Measurements from ENCODE around the gene TSPO.

Gene TSPO

GRCh38 chr22:43186272-43187170 is 35.2 kb downstream of the TSPO start, which contains the start of gene TTLL12:
Gene TTLL12 (minus strand): TSS chr22:43187134. CDS start chr22:43187069, 65 bp downstream.
- POLR2A ChIA-PET = no interaction called here
- peak; percentile 3 for TF ChIP-seq CTCF (IDR thresholded peaks at IDR 0.05; ENCODE audit: control extremely low read depth, extremely low read depth, low read depth, missing control alignments)
- CTCF ChIA-PET = interaction anchor here (0.7 to 1.2 kb wide), 7 partner anchors 9 to 75 kb away, joined by 3 to 5 read pairs (median 3); no protein-coding TSS in a partner anchor
- DNase-seq (ENCODE audit: extremely low spot score) = peak; percentile 90

- ChIA-PET CTCF (interaction anchor here (0.7 to 1.3 kb wide), 10 partner anchors 8 to 201 kb away, joined by 3 to 5 read pairs (median 3); no protein-coding TSS in a partner anchor), POLR2A (no interaction called here)
- peak; percentile 72 for TF ChIP-seq CTCF (IDR thresholded peaks at IDR 0.05; ENCODE audit: control extremely low read depth, extremely low read depth, low read depth, missing control alignments)
- peak; percentile 98 for DNase-seq (ENCODE audit: extremely low spot score)
Observed at GRCh38 chr22:43187171-43188099, 36.1 kb downstream of the TSPO start.

- POLR2A ChIA-PET = no interaction called here
- DNase-seq (ENCODE audit: extremely low spot score) = no peak
- CTCF ChIA-PET = interaction anchor here (0.9 kb wide), 1 partner anchor 12 kb away, joined by 3 read pairs; no protein-coding TSS in a partner anchor
- TF ChIP-seq CTCF (IDR thresholded peaks at IDR 0.05; ENCODE audit: control extremely low read depth, extremely low read depth, low read depth, missing control alignments) = no peak
Observed at GRCh38 chr22:43188829-43189545, 37.6 kb downstream of the TSPO start.

- POLR2A ChIA-PET = no interaction called here
- CTCF ChIA-PET = no interaction called here
- TF ChIP-seq CTCF (IDR thresholded peaks at IDR 0.05; ENCODE audit: control extremely low read depth, extremely low read depth, low read depth, missing control alignments) = no peak
- no peak for DNase-seq (ENCODE audit: extremely low spot score)
Observed at GRCh38 chr22:43191831-43192230, 40.5 kb downstream of the TSPO start.

GRCh38 chr22:43197271-43197941 is 46.0 kb downstream of the TSPO start:
- POLR2A ChIA-PET = no interaction called here

More at GRCh38 chr22:43197271-43197941, 46.0 kb downstream of the TSPO start:
- CTCF ChIA-PET = no interaction called here
- DNase-seq (ENCODE audit: extremely low spot score) = no peak
- no peak for TF ChIP-seq CTCF (IDR thresholded peaks at IDR 0.05; ENCODE audit: control extremely low read depth, extremely low read depth, low read depth, missing control alignments)
